Cerebellar nuclear complex (tissue), 1 donor: ENCODE measurements around the gene C13orf46.

Experiments used
- DNase-seq, 2 experiments: peaks; one replicate each; lab custom pipeline; 2025; lab: John Stamatoyannopoulos, UW

Gene C13orf46

DNA sequence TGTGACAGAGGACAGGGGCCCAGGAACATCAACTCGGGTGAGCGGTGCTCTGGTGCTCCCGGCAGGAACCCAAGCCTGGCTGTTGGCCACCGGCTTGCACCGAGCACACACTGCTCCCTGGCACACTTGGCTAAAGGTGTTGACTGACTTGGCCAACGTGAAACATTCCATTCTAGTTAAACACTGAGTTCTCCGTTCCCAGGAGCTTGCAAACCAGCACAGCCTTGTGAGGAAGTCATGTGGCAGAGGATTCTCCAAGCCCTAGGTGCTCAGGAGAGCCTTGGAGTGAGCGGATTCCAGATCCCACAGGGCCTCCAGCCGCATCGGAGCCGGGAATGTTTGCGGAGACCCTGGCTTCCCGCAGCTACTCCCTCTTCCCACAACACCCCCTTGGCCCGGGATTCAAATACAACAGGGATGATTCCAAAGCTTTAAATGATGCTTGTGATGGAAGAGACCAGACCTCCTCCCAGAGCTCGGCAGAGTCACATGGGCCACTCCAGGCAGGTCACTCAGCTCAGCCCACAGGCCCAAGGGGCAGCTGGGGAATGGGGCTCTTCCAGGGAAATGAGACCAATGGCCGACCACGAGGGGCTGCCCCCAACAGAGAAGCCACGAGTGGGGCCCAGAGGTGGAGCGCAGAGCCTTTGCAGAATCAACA is 2.9 kb downstream of the C13orf46 start:
- no peak for DNase-seq

DNA sequence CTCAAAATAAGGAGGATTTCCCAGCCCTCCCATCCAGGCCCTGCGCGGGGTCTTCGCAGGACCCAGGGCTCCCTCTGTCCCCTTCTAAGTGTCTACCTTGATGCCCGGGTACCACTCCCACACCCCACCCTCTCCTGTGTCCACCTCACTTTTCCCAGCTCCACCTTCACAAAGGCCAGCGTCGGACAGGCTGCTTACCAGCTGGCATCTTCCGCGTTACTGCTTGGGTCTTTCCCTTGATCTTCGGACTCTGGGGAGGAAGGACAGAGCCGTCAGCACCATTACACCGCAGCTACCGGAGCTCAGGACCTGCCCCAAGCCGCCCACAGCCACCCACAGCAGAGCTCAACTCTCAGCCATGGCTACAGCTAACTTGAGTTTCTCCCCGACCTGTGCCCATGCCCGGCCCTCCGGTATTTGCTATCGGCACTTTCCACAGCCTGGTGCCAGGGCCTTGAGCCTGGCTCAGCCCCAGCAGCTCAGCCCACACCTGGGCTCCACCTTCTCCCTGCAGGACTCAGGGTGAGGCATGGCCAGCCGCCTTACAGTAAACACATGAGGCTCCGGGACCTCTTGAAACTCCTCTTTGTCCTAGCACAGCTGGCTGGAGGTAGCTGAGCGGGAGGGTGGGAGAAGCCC is 3.8 kb downstream of the C13orf46 start:
- DNase-seq = no peak

DNA sequence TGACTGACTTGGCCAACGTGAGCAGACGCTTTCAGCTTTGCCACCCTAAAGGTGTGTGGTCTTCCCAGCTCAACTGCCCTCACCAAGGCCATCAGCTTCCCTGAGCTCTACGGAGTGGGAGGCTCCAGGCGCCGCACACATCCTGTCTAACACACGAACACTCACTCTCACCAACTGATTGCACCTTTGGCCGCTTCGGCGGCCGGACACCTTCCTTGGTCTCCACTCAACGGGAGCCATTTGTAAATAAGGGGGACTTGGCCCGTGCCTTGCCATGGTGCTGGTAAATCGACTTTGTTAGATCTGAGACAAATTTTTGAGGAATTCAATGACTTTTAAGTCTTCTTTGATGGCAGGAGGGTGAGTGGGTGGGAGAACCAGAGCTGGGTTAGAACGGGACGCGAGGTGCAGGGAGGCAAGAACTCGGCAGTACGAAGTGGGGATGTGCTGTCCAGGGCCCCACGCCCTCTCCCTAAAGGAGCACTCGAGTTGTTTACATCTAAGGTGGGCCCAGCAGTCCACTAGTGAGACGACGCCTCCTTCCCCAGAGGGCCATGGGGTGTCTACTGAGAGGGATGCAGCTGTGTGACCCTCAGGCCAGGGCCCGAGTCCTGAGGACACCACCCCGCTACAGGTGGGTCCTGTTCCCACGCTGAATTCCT is 4.4 kb downstream of the C13orf46 start:
- no peak for DNase-seq

DNA sequence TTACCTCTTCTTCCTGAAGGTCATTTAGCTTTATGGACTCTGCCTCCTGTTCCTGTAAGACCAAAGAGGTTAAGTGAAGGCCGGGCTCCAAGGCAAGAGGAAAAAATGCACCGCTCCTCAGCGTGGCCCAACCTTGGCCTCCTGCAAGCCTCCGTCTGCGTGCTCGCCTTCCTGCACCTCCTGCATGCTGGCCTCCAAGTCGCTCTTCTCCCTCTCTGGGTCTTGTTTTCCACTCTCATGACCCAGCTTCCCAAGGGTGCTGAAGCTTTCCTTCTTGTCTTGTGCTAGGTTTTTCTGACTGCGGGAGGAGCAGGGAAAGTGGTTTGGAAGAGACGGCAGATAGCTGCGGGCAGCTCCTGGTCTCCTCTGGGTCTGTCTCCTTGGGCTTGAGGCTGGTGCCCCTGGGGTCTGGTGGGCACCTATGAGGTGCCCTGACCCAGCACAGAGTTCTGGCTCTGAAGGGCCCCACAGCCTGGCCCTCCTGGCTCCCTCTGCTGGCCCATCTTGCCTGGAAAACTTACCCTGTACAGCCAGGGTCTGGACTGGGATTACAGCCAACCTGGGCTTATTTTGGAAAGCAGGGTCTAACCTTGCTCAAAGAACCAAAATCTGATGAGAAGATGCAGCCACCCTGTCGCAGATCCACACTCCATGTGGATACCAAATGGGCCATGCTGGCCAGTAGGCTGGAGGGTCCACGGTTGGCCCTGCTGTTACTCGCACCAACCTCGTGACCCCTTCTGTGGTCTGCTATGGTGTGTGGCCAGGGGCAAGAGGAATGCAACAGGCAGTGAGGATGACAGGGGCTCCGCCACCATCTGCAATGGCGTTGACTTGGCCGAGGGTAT is 5.2 kb downstream of the C13orf46 start:
- DNase-seq = no peak

DNA sequence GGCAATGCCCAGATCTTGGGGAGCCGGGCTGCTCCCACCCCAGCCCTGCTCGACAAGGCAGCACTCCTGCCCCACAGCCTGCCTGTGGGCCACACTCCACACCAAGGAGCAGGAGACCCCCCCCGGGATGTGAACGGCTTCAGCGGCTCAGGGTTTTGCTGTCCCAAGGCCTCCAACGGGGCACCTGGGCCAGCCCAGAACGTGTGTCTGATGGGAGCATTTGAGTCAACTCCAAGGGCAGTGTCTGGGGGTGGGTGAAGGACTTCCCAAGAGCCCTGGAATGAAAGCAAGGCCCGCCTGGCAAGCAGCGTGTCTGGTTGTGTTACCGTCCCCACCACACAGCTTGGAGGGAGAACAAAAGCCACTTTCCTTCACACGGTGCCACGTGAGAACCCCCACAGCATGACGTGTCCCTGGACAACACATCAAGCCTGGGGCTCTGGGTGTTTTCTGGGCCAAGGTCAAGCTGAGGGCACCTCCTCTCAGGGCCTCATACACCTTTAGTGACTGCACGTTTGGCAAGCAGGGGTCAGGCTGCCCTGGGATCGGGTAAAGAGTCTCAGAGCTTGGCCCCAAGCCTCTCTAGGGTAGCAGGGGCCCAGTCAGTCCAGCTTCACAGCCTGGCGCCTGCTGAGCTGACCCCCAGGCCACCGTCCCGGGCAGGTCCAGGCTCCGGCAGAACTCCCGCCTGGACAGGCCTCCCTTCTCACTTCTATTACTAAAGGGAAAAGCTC is 6.0 kb downstream of the C13orf46 start:
- DNase-seq = no peak

DNA sequence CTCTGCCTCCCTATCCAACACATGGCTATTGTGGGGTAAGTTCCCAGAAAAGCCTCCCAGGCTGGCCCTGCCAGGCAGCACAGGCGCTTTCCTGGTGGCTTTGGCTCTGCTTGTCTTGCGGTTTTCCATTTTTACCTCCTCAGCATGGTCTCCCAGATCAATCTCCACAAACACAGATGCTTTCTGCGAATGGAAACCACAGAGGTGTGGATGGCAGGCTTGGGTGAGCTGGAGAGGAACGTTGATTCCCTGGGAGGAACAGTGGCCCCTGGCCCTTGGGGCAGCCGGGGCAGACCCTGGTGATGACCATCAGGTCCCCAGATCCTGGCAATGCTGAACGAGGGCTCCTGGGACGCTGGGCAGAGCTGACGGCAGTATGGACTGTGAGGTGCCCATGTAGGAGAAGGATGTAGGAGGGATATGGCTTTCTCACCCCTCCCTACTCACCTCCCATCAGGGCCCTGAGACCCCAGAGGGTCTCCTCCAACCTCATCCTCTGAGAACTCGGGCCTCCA is 6.6 kb downstream of the C13orf46 start:
- DNase-seq = no peak

DNA sequence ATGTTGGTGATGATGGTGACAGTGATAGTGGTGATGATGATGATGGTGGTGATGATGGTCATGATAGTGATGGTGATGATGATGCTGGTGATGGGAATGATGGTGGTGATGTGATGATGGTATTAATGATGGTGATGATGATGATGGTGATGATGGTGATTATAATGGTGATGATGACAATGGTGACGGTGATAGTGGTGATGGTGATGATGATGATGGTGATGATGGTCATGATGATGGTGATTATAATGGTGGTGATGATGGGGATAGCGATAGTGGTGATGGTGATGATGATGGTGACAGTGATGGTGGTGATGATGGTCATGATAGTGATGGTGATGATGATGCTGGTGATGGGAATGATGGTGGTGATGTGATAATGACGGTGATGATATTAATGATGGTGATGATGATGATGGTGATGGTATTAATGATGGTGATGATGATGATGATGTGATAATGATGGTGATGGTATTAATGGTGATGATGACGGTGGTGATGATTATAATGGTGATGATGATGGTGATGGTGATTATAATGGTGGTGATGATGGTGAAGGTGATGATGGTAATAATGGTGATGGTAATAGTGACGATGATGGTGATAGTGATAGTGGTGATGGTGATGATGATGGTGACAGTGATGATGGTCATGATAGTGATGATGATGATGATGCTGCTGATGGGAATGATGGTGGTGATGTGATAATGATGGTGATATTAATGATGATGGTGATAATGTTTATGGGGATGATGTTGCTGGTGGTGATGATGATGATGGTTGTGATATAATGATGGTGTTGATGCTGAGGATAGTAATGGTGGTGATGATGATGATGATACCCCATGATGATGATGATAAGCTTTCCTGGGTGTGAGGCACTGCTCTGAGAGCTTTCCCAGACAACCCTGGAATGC is 7.7 kb downstream of the C13orf46 start:
- DNase-seq = no peak

DNA sequence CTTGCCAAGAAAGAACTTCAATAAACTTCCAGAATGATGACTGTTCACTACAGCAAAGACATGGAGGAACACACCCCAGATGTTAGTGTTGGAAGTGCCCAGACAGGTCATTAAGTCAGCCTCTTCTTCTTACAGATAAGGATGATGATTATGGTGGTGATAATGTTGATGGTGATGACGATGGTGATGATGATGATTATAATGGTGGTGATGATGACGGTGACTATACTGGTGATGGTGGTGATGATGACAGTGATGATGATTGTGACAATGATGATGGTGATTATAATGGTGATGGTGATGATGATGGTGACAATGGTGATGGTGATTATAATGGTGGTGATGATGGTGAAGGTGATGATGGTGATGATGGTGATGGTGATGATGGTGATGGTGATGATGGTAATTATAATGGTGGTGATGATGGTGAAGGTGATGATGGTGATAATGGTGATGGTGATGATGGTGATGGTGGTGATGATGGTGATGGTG is 8.4 kb downstream of the C13orf46 start:
- no peak for DNase-seq

DNA sequence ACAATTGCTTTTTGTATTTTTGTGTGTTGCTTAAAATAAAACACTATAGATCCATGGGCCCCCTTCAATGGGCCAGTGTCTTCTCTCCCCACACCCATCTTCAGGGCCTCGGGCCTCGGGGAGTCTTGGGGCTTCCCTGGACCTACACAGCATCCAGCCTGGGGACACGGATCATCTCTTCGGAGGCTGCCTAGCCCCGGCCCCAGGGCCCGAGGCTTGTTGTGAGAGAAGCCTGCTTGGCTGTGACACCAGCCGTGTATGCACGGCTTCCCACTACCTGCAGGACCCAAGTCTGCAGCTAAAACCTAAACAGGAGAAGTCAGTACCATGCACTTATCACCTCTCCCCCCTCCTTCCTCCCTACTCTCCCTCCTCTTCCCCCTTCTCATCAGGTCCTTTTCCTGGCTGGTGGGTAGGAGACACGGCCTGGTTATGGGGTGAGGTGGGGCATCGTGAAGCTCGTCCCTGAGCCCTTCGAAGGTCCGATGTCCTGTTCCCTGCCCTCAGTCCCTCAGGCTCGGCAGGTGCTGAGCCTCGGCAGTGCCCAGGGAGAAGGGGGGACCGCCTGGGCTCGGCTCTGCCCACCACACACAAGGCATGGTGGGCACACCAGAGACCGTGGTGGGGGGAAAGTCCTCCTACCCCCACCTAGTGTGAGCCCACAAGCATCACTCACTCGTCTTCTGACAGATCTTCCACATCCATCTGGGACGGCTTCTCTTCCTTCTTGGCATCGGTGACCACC is 9.5 kb downstream of the C13orf46 start:
- DNase-seq = no peak

DNA sequence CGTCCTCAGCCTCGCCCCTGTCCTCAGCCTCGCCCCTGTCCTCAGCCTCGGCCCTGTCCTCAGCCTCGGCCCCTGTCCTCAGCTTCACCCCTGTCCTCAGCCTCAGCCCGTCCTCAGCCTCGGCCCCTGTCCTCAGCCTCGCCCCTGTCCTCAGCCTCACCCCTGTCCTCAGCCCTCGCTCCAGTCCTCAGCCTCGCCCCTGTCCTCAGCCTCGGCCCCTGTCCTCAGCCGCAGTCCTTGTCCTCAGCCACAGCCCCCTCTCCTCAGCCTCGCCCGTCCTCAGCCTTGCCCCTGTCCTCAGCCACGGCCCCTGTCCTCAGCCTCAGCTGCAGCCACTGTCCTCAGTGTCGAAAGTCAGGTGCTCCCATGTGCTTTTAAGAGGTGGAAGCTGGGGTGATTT is 10.5 kb downstream of the C13orf46 start:
- DNase-seq = no peak

DNA sequence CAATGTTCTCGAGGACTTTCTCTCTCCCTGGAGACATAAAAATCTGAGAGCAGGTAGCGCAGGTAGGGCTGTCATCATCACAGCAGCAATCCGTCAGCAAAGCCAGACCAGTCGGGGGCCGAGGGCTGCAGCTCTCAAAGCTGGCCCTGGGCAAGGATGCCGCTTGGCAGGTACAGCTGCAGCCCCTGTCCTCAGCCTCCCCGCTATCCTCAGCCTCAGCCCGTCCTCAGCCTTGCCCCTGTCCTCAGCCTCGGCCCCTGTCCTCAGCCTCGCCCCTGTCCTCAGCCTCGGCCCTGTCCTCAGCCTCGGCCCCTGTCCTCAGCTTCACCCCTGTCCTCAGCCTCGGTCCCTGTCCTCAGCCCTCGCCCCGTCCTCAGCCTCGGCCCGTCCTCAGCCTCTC is 10.9 kb downstream of the C13orf46 start:
- DNase-seq = no peak

DNA sequence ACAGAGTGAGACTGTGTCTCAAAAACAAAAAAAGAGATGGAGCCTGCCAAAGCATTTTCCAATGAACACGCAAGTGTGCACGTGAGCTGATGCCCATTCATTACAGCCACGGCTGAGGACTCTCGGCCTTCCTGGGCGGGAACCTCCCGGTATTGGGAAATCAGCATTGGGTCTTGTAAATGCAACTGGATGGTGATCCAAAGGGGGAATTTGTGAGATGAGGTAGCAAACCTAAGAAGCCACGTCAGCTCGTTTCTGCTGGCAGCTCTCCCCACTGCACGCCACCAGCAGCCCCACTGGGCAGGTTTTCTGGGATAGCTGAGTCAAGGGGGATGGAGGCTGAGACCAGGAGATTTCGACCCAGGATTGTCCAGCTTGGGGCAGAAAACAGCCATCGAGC is 11.5 kb downstream of the C13orf46 start:
- DNase-seq = no peak

DNA sequence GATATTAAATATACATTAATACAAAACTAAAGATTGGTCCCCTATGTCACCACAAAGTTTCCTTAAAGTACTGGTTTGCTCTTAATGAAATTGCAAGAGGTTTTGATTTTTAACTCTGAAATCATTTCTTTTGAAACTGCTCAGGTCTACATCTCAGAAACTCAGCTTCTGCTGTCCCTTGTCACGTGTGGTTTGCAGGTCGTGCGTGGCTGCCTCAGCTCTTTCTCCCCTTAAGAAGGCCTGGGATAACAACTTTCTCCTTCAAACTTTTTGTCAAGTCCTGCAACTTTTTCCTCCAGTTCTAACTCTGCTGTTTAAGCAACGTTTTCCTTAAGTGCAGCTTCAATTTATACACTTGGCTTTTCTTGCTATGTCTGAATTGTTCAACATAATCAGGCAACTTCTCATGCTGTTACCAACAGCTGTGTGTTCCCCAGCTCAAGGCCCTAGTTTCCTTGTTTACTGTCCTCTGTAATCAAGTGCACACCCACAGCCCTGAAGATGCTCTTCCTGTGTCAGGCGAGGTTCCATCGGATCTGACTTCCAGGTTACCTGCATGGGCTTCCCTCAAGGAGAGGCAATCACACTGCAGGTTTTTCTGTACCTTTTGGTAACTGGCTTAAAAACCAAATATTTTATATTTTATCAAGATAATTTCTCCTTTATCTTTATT is 13.5 kb downstream of the C13orf46 start:
- DNase-seq = no peak

DNA sequence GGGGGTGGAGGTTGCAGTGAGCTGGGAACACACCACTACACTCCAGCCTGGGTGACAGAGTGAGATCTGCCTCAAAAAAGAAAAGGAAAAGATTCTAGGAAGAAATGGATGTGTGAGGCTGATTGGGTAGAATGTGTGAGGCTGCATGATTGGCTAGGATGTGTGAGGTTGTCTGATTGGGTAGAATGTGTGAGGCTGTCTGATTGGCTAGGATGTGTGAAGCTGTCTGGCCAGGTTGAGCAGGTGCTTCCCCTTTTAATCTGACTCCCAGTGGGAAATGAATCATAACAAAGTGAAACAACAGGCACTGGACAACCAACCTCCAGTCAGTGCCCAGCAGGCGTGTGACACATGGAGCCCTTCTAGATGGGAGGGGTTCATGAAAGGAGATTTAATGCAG is 14.7 kb downstream of the C13orf46 start:
- no peak for DNase-seq

DNA sequence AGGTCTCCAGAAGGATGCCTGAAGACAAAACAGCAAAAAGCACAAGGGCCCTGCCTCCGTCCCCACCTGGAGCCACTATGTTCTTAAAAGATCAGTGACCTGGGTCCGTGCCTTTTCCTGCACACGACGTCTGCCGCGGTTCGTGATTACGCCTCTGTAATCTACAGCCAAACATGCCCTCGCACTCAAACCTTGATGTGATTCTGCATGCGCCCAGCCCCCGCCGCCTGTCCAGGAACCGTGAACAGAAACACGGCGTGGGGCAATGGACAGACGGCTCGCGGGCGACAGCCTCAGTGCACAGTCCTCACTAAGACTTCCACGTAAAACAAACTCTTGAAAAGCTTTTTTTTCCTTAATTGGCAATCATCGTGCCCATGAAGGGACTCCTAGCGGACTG is 15.5 kb downstream of the C13orf46 start:
- DNase-seq = no peak

DNA sequence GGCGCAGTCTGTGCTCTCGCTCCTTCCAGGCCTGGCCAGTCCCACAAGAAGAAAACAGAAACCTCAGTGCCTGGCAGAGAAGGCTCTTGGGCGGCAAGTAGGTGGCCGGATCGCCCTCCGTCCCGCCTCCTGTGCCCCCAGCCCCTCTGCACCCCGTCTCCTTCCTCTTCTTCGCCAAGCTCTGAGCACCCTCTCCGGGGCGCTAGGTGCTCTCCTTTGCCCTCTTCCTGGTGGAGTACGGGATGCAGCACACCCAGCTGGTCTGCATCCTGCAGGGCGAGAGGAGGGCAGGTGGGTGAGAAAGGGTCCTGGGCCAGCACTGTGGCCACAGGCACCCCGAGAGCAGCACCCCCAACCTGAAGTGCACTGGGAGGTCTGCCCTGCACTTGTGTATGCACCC is 17.3 kb downstream of the C13orf46 start:
- no peak for DNase-seq

DNA sequence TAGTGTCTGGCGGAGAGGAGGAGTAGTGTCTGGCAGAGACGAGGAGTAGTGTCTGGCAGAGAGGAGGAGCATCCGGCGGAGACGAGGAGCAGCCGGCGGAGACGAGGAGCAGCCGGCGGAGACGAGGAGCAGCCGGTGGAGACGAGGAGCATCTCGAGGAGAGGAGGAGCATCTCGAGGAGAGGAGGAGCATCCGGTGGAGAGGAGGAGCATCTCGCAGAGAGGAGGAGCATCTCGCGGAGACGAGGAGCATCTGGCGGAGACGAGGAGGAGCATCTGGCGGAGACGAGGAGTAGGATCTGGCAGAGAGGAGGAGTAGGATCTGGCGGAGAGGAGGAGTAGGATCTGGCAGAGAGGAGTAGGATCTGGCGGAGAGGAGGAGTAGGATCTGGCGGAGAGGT is 18.2 kb downstream of the C13orf46 start:
- DNase-seq = no peak

DNA sequence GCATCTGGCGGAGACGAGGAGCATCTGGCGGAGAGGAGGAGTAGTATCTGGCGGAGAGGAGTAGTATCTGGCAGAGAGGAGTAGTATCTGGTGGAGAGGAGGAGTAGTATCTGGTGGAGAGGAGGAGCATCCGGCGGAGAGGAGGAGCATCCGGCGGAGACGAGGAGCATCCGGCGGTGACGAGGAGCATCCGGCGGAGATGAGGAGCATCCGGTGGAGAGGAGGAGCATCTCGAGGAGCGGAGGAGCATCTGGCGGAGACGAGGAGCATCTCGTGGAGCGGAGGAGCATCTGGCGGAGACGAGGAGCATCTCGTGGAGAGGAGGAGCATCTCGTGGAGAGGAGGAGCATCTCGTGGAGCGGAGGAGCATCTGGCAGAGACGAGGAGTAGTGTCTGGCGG is 18.6 kb downstream of the C13orf46 start:
- no peak for DNase-seq
